HG03103 (cell line): ENCODE data around the gene MS4A5.

ENCODE experiments used
- ATAC-seq: cut with Tn5 transposase; IDR thresholded peaks from one replicate; pipeline ENCODE4 v1.9.1; 2021; ENCODE audit warnings: low read depth; ENCODE audit not compliant: unreplicated experiment

MS4A5 gene

DNA sequence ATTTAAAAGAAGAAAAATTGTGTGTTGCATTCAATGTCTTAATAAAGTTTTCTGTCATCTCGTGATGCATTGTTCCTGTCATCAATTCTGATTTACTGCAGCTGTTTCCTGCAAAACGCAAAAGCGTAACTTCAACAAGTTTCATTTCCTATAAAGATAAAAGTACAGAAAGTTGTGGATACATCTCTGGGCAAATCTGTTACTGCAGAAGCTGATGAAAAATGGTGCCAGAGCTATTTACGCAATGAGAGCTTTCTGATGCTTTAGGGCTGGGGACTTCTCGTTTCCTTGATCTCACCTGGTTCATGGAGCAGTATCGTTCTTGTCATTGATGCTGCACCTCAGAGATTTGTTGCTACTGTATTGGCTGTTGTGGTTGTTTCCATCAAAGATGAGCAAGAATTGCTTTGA lies 47.7 kb downstream of the MS4A5 start:
- ATAC-seq, result no peak

DNA sequence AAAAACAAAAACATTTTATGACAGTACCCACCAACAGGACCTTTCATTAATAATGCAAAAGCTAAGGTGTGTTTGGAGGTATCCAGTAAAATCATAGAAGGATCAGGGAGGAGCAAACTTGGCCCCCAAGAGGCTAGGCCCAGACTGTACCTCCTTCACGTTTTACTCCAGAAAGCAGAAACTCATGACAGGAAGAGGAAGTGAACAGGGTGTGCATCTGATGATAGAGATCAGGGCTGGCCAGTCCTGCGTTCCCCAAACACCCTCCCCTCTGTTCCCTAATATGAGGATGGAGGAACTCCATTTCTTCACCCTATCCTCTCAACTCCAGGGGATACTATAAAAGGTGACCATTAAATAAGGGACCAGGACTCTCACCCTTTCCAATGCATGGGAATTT lies 53.0 kb downstream of the MS4A5 start:
- no peak for ATAC-seq

- ATAC-seq, result peak; percentile 96
These were observed 56.6 kb downstream of the MS4A5 start for GRCh38 chr11:60485987-60486386.

- ATAC-seq, result no peak
These were observed 63.2 kb downstream of the MS4A5 start, which contains the start of gene MS4A12 for GRCh38 chr11:60492488-60493009. Gene MS4A12, plus strand, starts transcription at chr11:60492778. Its CDS starts 4,541 bp downstream, at chr11:60497319.

DNA sequence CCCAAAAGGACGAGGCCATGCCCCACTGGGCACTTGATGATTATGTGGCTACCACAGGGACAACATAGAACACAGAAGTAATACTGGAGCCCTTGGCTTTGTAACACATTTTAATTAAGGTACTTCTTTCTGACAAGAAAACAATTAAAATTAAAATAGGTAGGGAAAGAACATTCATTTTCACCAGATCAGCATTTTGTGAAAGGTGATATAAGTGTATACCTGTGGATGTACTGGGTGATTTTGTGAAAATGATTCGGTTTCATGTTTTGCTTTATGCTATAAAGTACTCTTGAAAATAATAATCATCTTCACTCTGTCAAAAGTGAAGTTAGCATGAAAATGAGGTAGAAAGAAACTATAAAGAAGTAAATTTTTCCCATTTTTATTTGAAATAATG lies 64.1 kb downstream of the MS4A5 start:
- no peak for ATAC-seq
